Endothelial cell of umbilical vein (primary cell): Measurements from ENCODE around the gene REG1A. TPM values are rescaled to one million over a fixed set of nuclear protein-coding genes. Genes with fewer than 3 reads are reported as not detected.

Source experiments
- BruUV-seq: library from RNA; stranded (reverse); fragments of 400-500 nt; replicated peaks from 2 replicates; lab custom pipeline; 2021; lab: Mats Ljungman, UMichigan
- CTCF ChIA-PET: fragments of 300-600, 350-600 bp; sonication (Branson Sonifier 250); formaldehyde crosslinking; loops from one replicate; lab custom pipeline; 2021; ENCODE audit warnings: antibody characterized with exemption, inconsistent platforms; lab: Charles Lee
- POLR2A ChIA-PET: fragments of 300-600, 350-600 bp; sonication (Branson Sonifier 250); formaldehyde crosslinking; loops from one replicate; lab custom pipeline; 2021; ENCODE audit warnings: antibody characterized with exemption, inconsistent platforms; lab: Charles Lee
- DNase-seq: peaks from one replicate; pipeline ENCODE4 v3.0.0-alpha.2; 2011; ENCODE audit warnings: low read depth, low spot score
- FAIRE-seq: peaks from 2 replicates; lab custom pipeline; 2011; peaks lifted over from hg19 to GRCh38; lab: Jason Lieb, UNC
- H2AFZ ChIP-seq: 2 replicates; pipeline ENCODE4 v1.6.0; 2012; ENCODE audit warnings: low read depth, low read length, control low read depth, inconsistent platforms
- H3K27ac ChIP-seq: 2 replicates; pipeline ENCODE4 v1.5.1; 2011; ENCODE audit warnings: low read depth, mild to moderate bottlenecking, control low read depth, low read length, moderate library complexity; ENCODE audit not compliant: insufficient read depth
- H3K27me3 ChIP-seq, 2 experiments: 2 replicates each; pipeline versions ENCODE4 v1.6.0 to v1.6.1; 2011; ENCODE audit warnings: low read length in 2 of 2, mixed read lengths in 1 of 2; ENCODE audit not compliant: control insufficient read depth in 2 of 2, insufficient read depth in 2 of 2
- H3K36me3 ChIP-seq, 2 experiments: 2 replicates in 1 of 2; 3 replicates in 1 of 2; pipeline ENCODE4 v1.5.1; 2011; ENCODE audit warnings: low read length in 2 of 2, mild to moderate bottlenecking in 1 of 2, moderate library complexity in 1 of 2; ENCODE audit not compliant: control insufficient read depth in 2 of 2, insufficient read depth in 2 of 2; ENCODE audit errors: extremely low read depth in 1 of 2
- H3K4me1 ChIP-seq: 3 replicates; pipeline ENCODE4 v1.5.1; 2011; ENCODE audit warnings: mild to moderate bottlenecking, low read length; ENCODE audit not compliant: control insufficient read depth, insufficient read depth; ENCODE audit errors: extremely low read depth
- H3K4me2 ChIP-seq: 2 replicates; pipeline ENCODE4 v1.6.1; 2011; ENCODE audit warnings: low read length, control low read depth, mixed read lengths; ENCODE audit not compliant: insufficient read depth
- H3K4me3 ChIP-seq, 3 experiments: fragments of 200-600 bp in 1 of 3; sonication (generic), shearing (Covaris generic) in 1 of 3; replicated peaks in 1 of 3; 2 replicates each; pipeline ENCODE4 v1.5.1; 2011 to 2016; ENCODE audit warnings: control low read depth in 3 of 3, low read length in 3 of 3, mild to moderate bottlenecking in 2 of 3, inconsistent platforms in 1 of 3, low read depth in 1 of 3, moderate library complexity in 1 of 3; ENCODE audit not compliant: insufficient read depth in 1 of 3
- H3K79me2 ChIP-seq: 2 replicates; pipeline ENCODE4 v1.6.0; 2012; ENCODE audit warnings: low read length, inconsistent platforms; ENCODE audit not compliant: control insufficient read depth, insufficient read depth
- H3K9ac ChIP-seq: replicated peaks from 2 replicates; pipeline ENCODE3; 2011; ENCODE audit warnings: low read length, control low read depth; ENCODE audit not compliant: insufficient read depth; ENCODE audit errors: extremely low read depth
- H3K9me1 ChIP-seq: replicated peaks from 3 replicates; pipeline ENCODE4 v1.6.0; 2011; ENCODE audit warnings: mild to moderate bottlenecking, low read length; ENCODE audit not compliant: control insufficient read depth, insufficient read depth; ENCODE audit errors: extremely low read depth
- H3K9me3 ChIP-seq: replicated peaks from 2 replicates; pipeline ENCODE4 v1.5.1; 2012; ENCODE audit warnings: low read length, inconsistent platforms; ENCODE audit not compliant: control insufficient read depth, insufficient read depth
- H4K20me1 ChIP-seq: replicated peaks from 2 replicates; pipeline ENCODE3; 2011; ENCODE audit warnings: mild to moderate bottlenecking, low read length; ENCODE audit not compliant: control insufficient read depth, insufficient read depth; ENCODE audit errors: extremely low read depth
- EZH2 ChIP-seq: IDR thresholded peaks from 2 replicates; pipeline ENCODE4 v1.6.1; 2012; ENCODE audit warnings: borderline replicate concordance, low read depth, mild to moderate bottlenecking, moderate library complexity, low read length, inconsistent platforms; ENCODE audit not compliant: severe bottlenecking
- FOS ChIP-seq: IDR thresholded peaks from 2 replicates; pipeline ENCODE4 v1.6.1; 2011; ENCODE audit warnings: mild to moderate bottlenecking, low read length, moderate library complexity, borderline replicate concordance; ENCODE audit not compliant: insufficient read depth
- GATA2 ChIP-seq: IDR thresholded peaks from 2 replicates; pipeline ENCODE4 v1.7.0; 2011; ENCODE audit warnings: low read depth, mild to moderate bottlenecking, moderate library complexity, mixed read lengths, low read length; ENCODE audit not compliant: insufficient read length, insufficient read depth
- JUN ChIP-seq: IDR thresholded peaks from 2 replicates; pipeline ENCODE4 v1.6.1; 2011; ENCODE audit warnings: borderline replicate concordance, low read depth; ENCODE audit not compliant: insufficient read length, insufficient read depth
- MYC ChIP-seq: IDR thresholded peaks from one replicate; pipeline ENCODE4 v1.6.1; 2011; ENCODE audit warnings: mild to moderate bottlenecking, low read depth, low read length
- POLR2A ChIP-seq: IDR thresholded peaks from 2 replicates; pipeline ENCODE4 v1.6.1; 2012; ENCODE audit warnings: low read depth, mild to moderate bottlenecking, control low read depth, low read length
- POLR2AphosphoS5 ChIP-seq: IDR thresholded peaks from 2 replicates; pipeline ENCODE4 v1.6.1; 2012; ENCODE audit warnings: low read depth, mild to moderate bottlenecking, control low read depth, low read length, moderate library complexity; ENCODE audit not compliant: insufficient read depth
- dilution Hi-C: fragments of 300-500 bp; cut with MboI; formaldehyde crosslinking; loops from one replicate; pipeline ENCODE4 v1.15.0; 2019; ENCODE audit warnings: low sequenced_read_pairs; ENCODE audit not compliant: extremely low pct_ligation_motif_present
- intact Hi-C: fragments of 100-400 bp; cut with micrococcal nuclease; formaldehyde crosslinking; loops from one replicate; pipeline ENCODE4 v1.10.0; 2022
- polyA plus RNA-seq, 4 experiments: library from polyadenylated mRNA; depleted of rRNA in 3 of 4; stranded (reverse) in 3 of 4; unstranded in 1 of 4; fragments of >200 nt; gene quantifications; 2 replicates each; pipeline versions ENCODE4 v1.2.1 to v1.2.3, GENCODE V29; 2011 to 2012; ENCODE audit warnings: missing spikeins in 1 of 4
- total RNA-seq: library from RNA; stranded (reverse); gene quantifications from 2 replicates; pipeline ENCODE4 v1.2.3, GENCODE V29; 2021
- TF ChIP-seq, protein P1 (sequence below): IDR thresholded peaks from 2 replicates; pipeline ENCODE4 v1.6.1; 2011; ENCODE audit not compliant: insufficient read depth, insufficient read length
- TF ChIP-seq, protein P2 (sequence below), 2 donors: IDR thresholded peaks; 1 replicate in 1 of 2; 2 replicates in 1 of 2; pipeline ENCODE4 v1.5.1; 2011; ENCODE audit warnings: low read length in 2 of 2, mild to moderate bottlenecking in 2 of 2, moderate library complexity in 2 of 2, control low read depth in 1 of 2, inconsistent platforms in 1 of 2, low read depth in 1 of 2; ENCODE audit not compliant: insufficient read depth in 1 of 2; ENCODE audit errors: extremely low read depth in 1 of 2

The REG1A gene
- total and polyA plus RNA-seq, 2 donors (not counting 3 experiments of a cell fraction or from before 2014, with no cell fraction given), result not detected

DNA sequence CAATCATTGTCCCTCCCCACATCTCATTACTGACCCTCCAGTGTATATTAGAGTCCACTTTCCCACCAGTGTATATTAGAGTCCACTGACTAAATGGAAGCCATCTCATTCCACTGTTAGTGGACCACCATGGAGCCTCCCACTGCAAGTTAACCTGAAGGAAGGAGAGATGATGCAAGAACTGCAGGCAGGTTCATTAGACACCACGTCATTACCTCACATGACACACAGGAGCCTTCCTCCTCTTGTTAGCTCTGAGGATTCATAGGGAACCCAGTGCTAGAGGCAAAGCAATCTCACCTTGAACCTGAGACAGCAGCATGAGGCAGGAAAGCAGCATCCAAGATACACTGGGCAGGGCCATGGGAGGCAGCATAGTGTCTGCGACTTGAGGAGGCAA lies 38.7 kb downstream of the REG1A start:
- no peak for DNase-seq
- BruUV-seq, result no TSS peak
- H3K9me3 ChIP-seq, result peaks cover 5% of the 10 kb centered on the region
- no peak overlapping the region for H3K9ac ChIP-seq
- no peaks in the 10 kb centered on the region for H3K27me3 ChIP-seq
- no peaks in the 10 kb centered on the region for H3K4me1 ChIP-seq
- no peaks in the 10 kb centered on the region for H3K79me2 ChIP-seq
- ChIA-PET CTCF (no interaction called here), POLR2A (no interaction called here)
- no peak for FAIRE-seq
- intact Hi-C loops (no loop called here), dilution Hi-C loops (no loop called here)
- TF ChIP-seq MYC, result no peak
- TF ChIP-seq JUN, result no peak
- no peak for TF ChIP-seq FOS
- no peak for TF ChIP-seq GATA2
- TF ChIP-seq EZH2, result no peak
- no peak for TF ChIP-seq POLR2A
- TF ChIP-seq, protein P1, sequence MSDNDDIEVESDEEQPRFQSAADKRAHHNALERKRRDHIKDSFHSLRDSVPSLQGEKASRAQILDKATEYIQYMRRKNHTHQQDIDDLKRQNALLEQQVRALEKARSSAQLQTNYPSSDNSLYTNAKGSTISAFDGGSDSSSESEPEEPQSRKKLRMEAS, result no peak
- TF ChIP-seq POLR2AphosphoS5, result no peak
- TF ChIP-seq, protein P2, sequence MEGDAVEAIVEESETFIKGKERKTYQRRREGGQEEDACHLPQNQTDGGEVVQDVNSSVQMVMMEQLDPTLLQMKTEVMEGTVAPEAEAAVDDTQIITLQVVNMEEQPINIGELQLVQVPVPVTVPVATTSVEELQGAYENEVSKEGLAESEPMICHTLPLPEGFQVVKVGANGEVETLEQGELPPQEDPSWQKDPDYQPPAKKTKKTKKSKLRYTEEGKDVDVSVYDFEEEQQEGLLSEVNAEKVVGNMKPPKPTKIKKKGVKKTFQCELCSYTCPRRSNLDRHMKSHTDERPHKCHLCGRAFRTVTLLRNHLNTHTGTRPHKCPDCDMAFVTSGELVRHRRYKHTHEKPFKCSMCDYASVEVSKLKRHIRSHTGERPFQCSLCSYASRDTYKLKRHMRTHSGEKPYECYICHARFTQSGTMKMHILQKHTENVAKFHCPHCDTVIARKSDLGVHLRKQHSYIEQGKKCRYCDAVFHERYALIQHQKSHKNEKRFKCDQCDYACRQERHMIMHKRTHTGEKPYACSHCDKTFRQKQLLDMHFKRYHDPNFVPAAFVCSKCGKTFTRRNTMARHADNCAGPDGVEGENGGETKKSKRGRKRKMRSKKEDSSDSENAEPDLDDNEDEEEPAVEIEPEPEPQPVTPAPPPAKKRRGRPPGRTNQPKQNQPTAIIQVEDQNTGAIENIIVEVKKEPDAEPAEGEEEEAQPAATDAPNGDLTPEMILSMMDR (IDR thresholded peaks at IDR 0.05; ENCODE audit: extremely low read depth in 1 of 2, insufficient read depth in 1 of 2, low read depth in 1 of 2, low read length in 2 of 2), result no peak
- no peaks in the 10 kb centered on the region for H3K36me3 ChIP-seq
- no peak overlapping the region for H3K4me2 ChIP-seq
- no peak overlapping the region for H2AFZ ChIP-seq
- H4K20me1 ChIP-seq, result no peaks in the 10 kb centered on the region
- H3K27ac ChIP-seq, result no peak overlapping the region
- H3K4me3 ChIP-seq, result no peak overlapping the region
- no peaks in the 10 kb centered on the region for H3K9me1 ChIP-seq
